HG03060 (cell line): Measurements from ENCODE around the gene TCF7L1.

Experiments used
- ATAC-seq: cut with Tn5 transposase; IDR thresholded peaks from one replicate; pipeline ENCODE4 v1.9.1; 2021; ENCODE audit warnings: low read depth, moderate number of reproducible peaks; ENCODE audit not compliant: unreplicated experiment

TCF7L1 gene

GRCh38 chr2:85269959-85270358 is 136.8 kb downstream of the TCF7L1 start:
- ATAC-seq: no peak

- ATAC-seq: no peak
Observed at GRCh38 chr2:85272357-85272756, 139.2 kb downstream of the TCF7L1 start.

DNA sequence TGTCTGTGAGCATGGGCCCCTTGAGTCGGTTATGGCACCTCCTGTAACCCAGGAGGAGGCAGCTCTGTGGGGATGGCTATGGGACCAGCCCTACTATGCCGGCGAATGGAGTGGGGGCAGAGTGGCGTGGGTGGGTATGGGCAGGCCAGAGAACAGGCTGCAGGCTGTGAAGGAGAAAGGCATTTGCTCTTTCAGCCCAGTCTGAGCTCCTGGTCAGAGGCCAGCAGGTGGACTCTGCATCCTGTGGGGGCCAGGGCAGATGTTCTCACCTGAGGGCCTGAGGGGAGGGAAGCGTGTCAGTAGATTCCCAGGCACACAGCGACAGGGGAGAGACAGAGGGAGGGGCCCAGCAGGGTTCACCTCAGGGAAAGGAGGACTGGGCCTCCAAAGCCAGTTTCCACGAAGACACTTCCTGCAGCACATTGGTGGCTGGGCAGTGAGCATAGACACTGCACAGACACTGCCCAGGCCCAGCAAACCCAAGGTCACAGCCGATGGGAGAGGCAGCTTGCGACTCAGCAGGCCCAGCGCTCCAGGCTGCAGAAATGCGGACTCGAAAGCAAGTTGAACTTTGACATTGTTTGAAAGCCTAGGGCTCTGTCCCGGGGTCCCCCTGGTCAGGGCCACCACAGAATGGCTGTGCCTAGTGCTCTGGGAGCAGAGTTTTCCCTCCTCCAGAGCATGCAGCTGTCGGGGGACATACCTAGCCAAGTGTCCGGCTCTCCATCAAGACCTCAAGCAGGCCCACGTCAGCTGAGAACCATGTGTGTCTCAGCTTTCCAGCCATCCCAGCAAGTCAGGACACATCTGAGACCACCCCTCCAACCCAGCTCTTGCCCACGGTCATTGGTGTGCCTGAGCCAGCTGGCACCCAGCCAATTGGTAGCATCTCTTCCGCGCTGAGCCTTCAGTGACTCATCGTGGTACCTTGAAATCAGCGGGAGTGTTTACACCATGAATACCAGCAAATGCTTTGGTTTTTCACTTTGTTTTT is 140.8 kb downstream of the TCF7L1 start:
- no peak for ATAC-seq

- no peak for ATAC-seq
Observed at GRCh38 chr2:85275984-85276540, 142.9 kb downstream of the TCF7L1 start.

GRCh38 chr2:85276571-85277118 is 143.5 kb downstream of the TCF7L1 start:
- no peak for ATAC-seq

DNA sequence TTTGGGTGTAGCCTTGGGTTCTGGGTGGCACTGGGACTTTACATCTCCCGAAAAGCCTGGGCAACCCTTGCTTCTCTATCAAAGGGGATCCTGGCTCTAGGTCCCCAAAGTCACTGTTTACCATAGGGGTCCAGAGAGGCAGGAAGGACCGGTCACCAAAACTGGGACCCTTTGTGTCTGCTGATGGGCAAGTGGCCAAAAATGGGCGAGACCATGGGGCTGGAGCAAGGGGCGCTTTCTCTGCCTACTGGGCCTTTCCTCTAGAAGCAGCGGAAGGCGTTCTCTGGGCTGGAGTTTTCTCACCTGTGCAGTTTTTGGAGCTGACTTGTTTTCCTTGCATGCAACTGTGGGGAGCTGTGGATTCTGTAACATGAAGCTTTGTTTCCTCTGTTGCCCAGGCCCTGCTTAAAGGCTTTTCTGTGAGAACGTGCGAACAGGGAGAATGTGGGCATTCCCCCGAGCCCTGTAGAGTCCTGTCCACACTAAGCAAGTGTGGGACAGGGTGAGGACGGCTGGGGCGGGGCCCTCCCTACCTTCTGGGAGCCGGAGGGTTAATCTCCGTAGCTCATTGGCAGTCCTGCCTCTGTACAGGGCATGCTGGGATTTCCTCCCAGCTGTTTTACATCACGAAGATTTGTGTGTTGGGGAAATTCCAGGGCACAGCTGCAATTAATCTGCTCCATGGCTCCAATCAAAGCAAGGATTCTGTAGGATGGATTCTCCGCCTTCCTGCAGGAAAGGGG is 144.4 kb downstream of the TCF7L1 start:
- ATAC-seq: no peak

- ATAC-seq: no peak
Observed at GRCh38 chr2:85278361-85278760, 145.2 kb downstream of the TCF7L1 start.

DNA sequence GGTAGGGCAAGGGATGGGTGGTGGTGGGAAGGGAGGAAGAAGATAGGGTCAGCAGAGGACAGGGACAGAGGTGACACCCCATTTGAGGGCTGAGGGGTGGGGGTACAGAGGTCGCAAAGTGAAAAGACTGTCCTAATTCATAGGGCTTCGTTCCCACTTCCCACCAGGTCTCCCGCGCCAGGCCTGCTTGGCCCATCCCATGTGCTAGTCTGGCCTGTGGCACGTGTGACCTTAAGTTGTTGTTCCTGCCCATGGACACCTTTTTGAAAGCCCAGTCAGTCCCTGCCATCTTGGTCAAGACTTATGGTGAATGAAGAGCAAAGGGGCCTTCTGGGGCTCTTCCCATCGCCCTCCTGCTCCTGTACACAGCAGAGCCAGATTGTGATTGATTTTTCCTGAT is 148.4 kb downstream of the TCF7L1 start:
- no peak for ATAC-seq

- no peak for ATAC-seq
Observed at GRCh38 chr2:85282914-85283313, 149.7 kb downstream of the TCF7L1 start.

DNA sequence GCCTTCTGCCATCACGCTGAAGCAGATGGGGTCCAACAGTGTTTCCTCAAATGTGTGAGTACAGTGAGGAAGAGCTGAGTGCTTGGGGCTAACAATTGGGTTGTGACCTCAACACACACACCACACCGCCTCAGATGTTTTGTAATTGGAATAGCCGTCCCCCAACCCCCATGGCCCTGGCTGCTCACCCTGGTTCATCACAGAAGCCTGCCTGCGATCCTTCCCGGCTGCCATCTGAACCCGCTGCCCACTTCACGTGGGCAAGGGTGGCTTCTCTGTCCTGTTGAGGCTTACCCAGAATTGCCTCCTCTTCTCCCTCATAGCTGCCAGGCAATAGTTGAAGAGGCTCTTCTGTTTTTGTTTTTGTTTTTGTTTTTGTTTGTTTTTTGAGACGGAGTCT is 150.4 kb downstream of the TCF7L1 start:
- no peak for ATAC-seq

GRCh38 chr2:85286918-85287317 is 153.7 kb downstream of the TCF7L1 start:
- ATAC-seq: no peak

- ATAC-seq: no peak
Observed at GRCh38 chr2:85287721-85288120, 154.5 kb downstream of the TCF7L1 start.

- ATAC-seq: no peak
Observed at GRCh38 chr2:85288244-85288725, 155.1 kb downstream of the TCF7L1 start.

- ATAC-seq: no peak
Observed at GRCh38 chr2:85291425-85292023, 158.3 kb downstream of the TCF7L1 start.

- ATAC-seq: no peak
Observed at GRCh38 chr2:85302121-85302520, 168.9 kb downstream of the TCF7L1 start.

GRCh38 chr2:85303780-85304531 is 170.8 kb downstream of the TCF7L1 start:
- no peak for ATAC-seq

GRCh38 chr2:85307527-85307897 is 174.3 kb downstream of the TCF7L1 start:
- ATAC-seq: no peak

DNA sequence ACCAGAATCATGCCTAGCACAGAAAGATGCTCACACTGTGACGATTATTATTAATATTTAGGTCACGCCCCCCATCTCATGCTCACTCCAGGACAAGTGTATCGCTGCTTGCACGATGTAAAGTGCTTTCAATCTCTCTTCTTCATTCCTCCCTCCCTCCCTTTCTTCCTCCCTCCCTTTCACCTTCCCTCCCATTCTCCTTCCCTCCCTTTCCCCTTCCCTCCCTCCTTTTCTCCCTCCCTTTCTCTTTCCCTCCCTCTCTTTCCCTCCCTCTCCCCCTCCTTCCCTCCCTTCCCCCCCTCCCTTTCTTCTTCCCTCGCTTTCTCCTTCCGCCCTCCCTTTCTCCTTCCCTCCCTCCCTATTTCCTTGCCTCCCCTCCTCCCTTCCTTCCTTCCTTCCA is 175.0 kb downstream of the TCF7L1 start:
- no peak for ATAC-seq

DNA sequence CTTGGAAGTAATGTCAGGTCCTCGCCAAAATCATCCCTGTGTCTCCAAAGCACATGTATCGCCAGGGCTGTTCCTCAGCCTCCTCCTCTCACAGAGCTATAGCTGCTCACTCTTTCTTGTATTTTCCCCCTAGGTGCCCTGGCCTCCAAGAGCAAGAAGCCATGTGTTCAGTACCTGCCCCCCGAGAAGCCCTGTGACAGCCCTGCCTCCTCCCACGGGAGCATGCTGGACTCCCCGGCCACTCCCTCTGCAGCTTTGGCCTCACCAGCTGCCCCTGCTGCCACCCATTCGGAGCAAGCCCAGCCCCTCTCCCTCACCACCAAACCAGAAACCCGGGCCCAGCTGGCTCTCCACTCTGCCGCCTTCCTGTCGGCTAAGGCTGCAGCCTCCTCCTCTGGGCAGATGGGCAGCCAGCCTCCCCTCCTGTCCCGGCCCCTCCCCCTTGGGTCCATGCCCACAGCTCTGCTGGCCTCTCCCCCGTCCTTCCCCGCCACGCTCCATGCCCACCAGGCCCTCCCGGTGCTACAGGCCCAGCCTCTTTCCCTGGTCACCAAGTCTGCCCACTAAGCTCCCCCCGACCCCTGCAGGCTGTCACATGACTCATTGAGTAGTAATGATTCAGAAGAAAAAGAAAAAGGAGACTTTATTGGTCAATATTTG is 175.8 kb downstream of the TCF7L1 start:
- no peak for ATAC-seq
